Hematopoietic multipotent progenitor cell (in vitro differentiated cells): ENCODE data around the gene ERBB4. TPM values are rescaled to one million over a fixed set of nuclear protein-coding genes. Genes with fewer than 3 reads are reported as not detected.
"Not testable (repeated sequence)": the region's sequence is repeated elsewhere in the genome, so short reads cannot be mapped to it uniquely, and the experiment has no call there.

Experiments
- DNase-seq, 3 donors: peaks; one replicate each; pipeline ENCODE4 v3.0.0-alpha.2; 2011 to 2015; ENCODE audit warnings: low read depth in 2 of 3, low spot score in 2 of 3
- total RNA-seq: library from RNA; depleted of rRNA; stranded (reverse); fragments of >200 nt; gene quantifications from one replicate; pipeline ENCODE4 v1.2.3, GENCODE V29; 2012

Gene ERBB4
- total RNA-seq, 1 donor, result not detected

GRCh38 chr2:212157012-212157411 lies 381.6 kb downstream of the ERBB4 start:
- no peak for DNase-seq

- no peak for DNase-seq
Observed at GRCh38 chr2:212156088-212156487, 382.5 kb downstream of the ERBB4 start.

- DNase-seq, result no peak
Observed at GRCh38 chr2:212154477-212154878, 384.1 kb downstream of the ERBB4 start.

GRCh38 chr2:212153923-212154322 lies 384.7 kb downstream of the ERBB4 start:
- no peak for DNase-seq

- DNase-seq, result peak in 2 of 3 donors; percentile 7 to 48
Observed at GRCh38 chr2:212147921-212148513, 390.6 kb downstream of the ERBB4 start.

GRCh38 chr2:212146416-212146815 lies 392.2 kb downstream of the ERBB4 start:
- no peak for DNase-seq

GRCh38 chr2:212145121-212145520 lies 393.5 kb downstream of the ERBB4 start:
- no peak for DNase-seq

GRCh38 chr2:212142631-212143030 lies 396.0 kb downstream of the ERBB4 start:
- DNase-seq, result no peak

GRCh38 chr2:212141499-212141898 lies 397.1 kb downstream of the ERBB4 start:
- no peak for DNase-seq

GRCh38 chr2:212136216-212136795 lies 402.3 kb downstream of the ERBB4 start:
- DNase-seq, result no peak

GRCh38 chr2:212135739-212136138 lies 402.9 kb downstream of the ERBB4 start:
- DNase-seq, result no peak

GRCh38 chr2:212133337-212133736 lies 405.3 kb downstream of the ERBB4 start:
- no peak for DNase-seq

- no peak for DNase-seq
Observed at GRCh38 chr2:212124598-212124997, 414.0 kb downstream of the ERBB4 start.

GRCh38 chr2:212119591-212119990 lies 419.0 kb downstream of the ERBB4 start:
- no peak for DNase-seq

GRCh38 chr2:212117926-212118325 lies 420.7 kb downstream of the ERBB4 start:
- DNase-seq, result no peak

- DNase-seq, result no peak
Observed at GRCh38 chr2:212114489-212114888, 424.1 kb downstream of the ERBB4 start.

- DNase-seq, result no peak
Observed at GRCh38 chr2:212112401-212112800, 426.2 kb downstream of the ERBB4 start.

GRCh38 chr2:212109792-212110680 lies 428.6 kb downstream of the ERBB4 start:
- DNase-seq, result no peak

GRCh38 chr2:212109217-212109616 lies 429.4 kb downstream of the ERBB4 start:
- no peak for DNase-seq

- no peak for DNase-seq
Observed at GRCh38 chr2:212107989-212108388, 430.6 kb downstream of the ERBB4 start.

GRCh38 chr2:212107014-212107413 lies 431.6 kb downstream of the ERBB4 start:
- DNase-seq, result no peak

- not testable (repeated sequence) for DNase-seq
Observed at GRCh38 chr2:212106536-212106935, 432.1 kb downstream of the ERBB4 start.
